HepG2 (cell line): ENCODE results near the gene CLRN3. TPM values are rescaled to one million over a fixed set of nuclear protein-coding genes. Genes with fewer than 3 reads are reported as not detected.

ENCODE experiments used
- ATAC-seq: fragments of 200-7000 bp; cut with Tn5 transposase; 3 replicates; pipeline ENCODE4 v1.9.1; 2020; ENCODE audit warnings: mild to moderate bottlenecking, moderate library complexity
- BruUV-seq: library from RNA; stranded (reverse); fragments of 400-500 nt; replicated peaks from 2 replicates; lab custom pipeline; 2021; lab: Mats Ljungman, UMichigan
- CTCF ChIA-PET: fragments of 300-600 bp; formaldehyde crosslinking; extraction: SDS; loops from one replicate; lab custom pipeline; 2021; ENCODE audit warnings: low total read pairs, inconsistent platforms, low intra/inter-chr PET ratio; lab: Yijun Ruan, JAX
- POLR2A ChIA-PET: fragments of 350-600 bp; sonication (Branson Sonifier 250); formaldehyde crosslinking; loops from one replicate; lab custom pipeline; 2020; ENCODE audit warnings: antibody characterized with exemption, inconsistent platforms; lab: Yijun Ruan, JAX
- DNase-seq: peaks from one replicate; pipeline ENCODE4 v3.0.0-alpha.2; 2015; ENCODE audit warnings: low spot score
- FAIRE-seq: peaks from 3 replicates; lab custom pipeline; 2011; peaks lifted over from hg19 to GRCh38; lab: Jason Lieb, UNC
- H2AFZ ChIP-seq: one replicate; pipeline ENCODE4 v1.6.1; 2011; ENCODE audit warnings: low read length, inconsistent platforms
- H3K27ac ChIP-seq: fragments of 300-600 bp; 3 replicates; pipeline ENCODE4 v1.8.0; 2011; ENCODE audit warnings: mixed run types, mild to moderate bottlenecking, mixed read lengths, low read length, inconsistent platforms; ENCODE audit not compliant: insufficient read depth; ENCODE audit errors: extremely low read length
- H3K27me3 ChIP-seq, 2 experiments: fragments of 200-600 bp in 1 of 2; 2 replicates in 1 of 2; 3 replicates in 1 of 2; pipeline versions ENCODE4 v1.6.0 to v1.8.0; 2011; ENCODE audit warnings: low read length in 2 of 2, mild to moderate bottlenecking in 2 of 2, moderate library complexity in 2 of 2, inconsistent platforms in 1 of 2; ENCODE audit not compliant: insufficient read depth in 2 of 2, control insufficient read depth in 1 of 2
- H3K36me3 ChIP-seq, 2 experiments: fragments of 200-600 bp in 1 of 2; replicated peaks in 1 of 2; 2 replicates in 1 of 2; 3 replicates in 1 of 2; pipeline versions ENCODE4 v1.5.1 to v1.8.0; 2011; ENCODE audit warnings: low read length in 2 of 2, inconsistent platforms in 1 of 2; ENCODE audit not compliant: insufficient read depth in 2 of 2, control insufficient read depth in 1 of 2
- H3K4me1 ChIP-seq: 2 replicates; pipeline ENCODE4 v1.5.1; 2012; ENCODE audit warnings: low read length, inconsistent platforms; ENCODE audit not compliant: insufficient read depth
- H3K4me2 ChIP-seq: 2 replicates; pipeline ENCODE4 v1.6.0; 2011; ENCODE audit warnings: low read depth, low read length, inconsistent platforms
- H3K4me3 ChIP-seq, 3 experiments: fragments of 200-600 bp in 1 of 3; sonication (generic), shearing (Covaris generic) in 1 of 3; replicated peaks in 1 of 3; 2 replicates each; pipeline ENCODE4 v1.5.1; 2011 to 2016; ENCODE audit warnings: low read length in 3 of 3, inconsistent platforms in 2 of 3, low read depth in 2 of 3, mild to moderate bottlenecking in 2 of 3, control low read depth in 1 of 3, mixed read lengths in 1 of 3; ENCODE audit not compliant: insufficient read depth in 1 of 3
- H3K79me2 ChIP-seq: one replicate; pipeline ENCODE4 v1.6.1; 2011; ENCODE audit warnings: low read length, inconsistent platforms; ENCODE audit not compliant: insufficient read depth
- H3K9ac ChIP-seq: 2 replicates; pipeline ENCODE4 v1.6.0; 2011; ENCODE audit warnings: mild to moderate bottlenecking, low read depth, low read length, inconsistent platforms; ENCODE audit not compliant: insufficient read depth
- H3K9me3 ChIP-seq: 2 replicates; pipeline ENCODE4 v1.5.1; 2012; ENCODE audit warnings: mild to moderate bottlenecking, low read length
- H4K20me1 ChIP-seq: 2 replicates; pipeline ENCODE4 v1.6.0; 2011; ENCODE audit warnings: inconsistent platforms, mild to moderate bottlenecking, low read length, moderate library complexity; ENCODE audit not compliant: insufficient read depth
- DPF2 ChIP-seq: sonication (generic); formaldehyde crosslinking; IDR thresholded peaks from 2 replicates; pipeline ENCODE4 v1.4.0; 2020; ENCODE audit warnings: mild to moderate bottlenecking, low read depth, missing genetic modification reagents, borderline replicate concordance
- GATAD2A ChIP-seq: IDR thresholded peaks from 2 replicates; pipeline ENCODE4 v1.6.1; 2016
- MAF1 ChIP-seq: sonication (generic); formaldehyde crosslinking; IDR thresholded peaks from 2 replicates; pipeline ENCODE4 v1.5.0; 2020; ENCODE audit warnings: missing genetic modification reagents, borderline replicate concordance
- MBNL3 ChIP-seq: fragments of 250-450 bp; sonication (Bioruptor Pico); conservative IDR thresholded peaks from 2 replicates; pipeline ENCODE4 v1.8.0; 2022; ENCODE audit warnings: mild to moderate bottlenecking, inconsistent platforms
- NFE2L1 ChIP-seq: sonication (generic); formaldehyde crosslinking; IDR thresholded peaks from 2 replicates; pipeline ENCODE4 v1.4.0; 2020; ENCODE audit warnings: missing genetic modification reagents, mild to moderate bottlenecking, borderline replicate concordance
- SMARCC2 ChIP-seq: fragments of 450-650 bp; IDR thresholded peaks from 2 replicates; pipeline ENCODE4 v1.6.1; 2017; ENCODE audit warnings: antibody characterized with exemption, mild to moderate bottlenecking
- TMF1 ChIP-seq: sonication (generic); formaldehyde crosslinking; IDR thresholded peaks from 2 replicates; pipeline ENCODE4 v1.8.1; 2022; ENCODE audit warnings: low read depth, missing genetic modification reagents
- ZNF761 ChIP-seq: sonication (generic); formaldehyde crosslinking; conservative IDR thresholded peaks from 2 replicates; pipeline ENCODE4 v1.4.0; 2020; ENCODE audit warnings: mild to moderate bottlenecking, missing genetic modification reagents
- ZNF782 ChIP-seq: sonication (generic); formaldehyde crosslinking; IDR thresholded peaks from 2 replicates; pipeline ENCODE4 v1.4.0; 2020; ENCODE audit warnings: missing genetic modification reagents, mild to moderate bottlenecking, borderline replicate concordance
- WGBS: methylation state at CpG from one replicate; pipeline ENCODE4 v1.1.6; 2017; ENCODE audit warnings: low lambda C conversion rate; 5-methylcytosine and 5-hydroxymethylcytosine counted together
- in situ Hi-C: cut with HindIII; loops from 2 replicates; pipeline ENCODE4 v1.10.0; 2017; ENCODE audit warnings: low pct_unique_long_range_greater_than_20kb; ENCODE audit not compliant: extremely low pct_ligation_motif_present
- intact Hi-C: fragments of 100-400 bp; cut with micrococcal nuclease; formaldehyde crosslinking; loops from one replicate; pipeline ENCODE4 v1.10.0; 2022; ENCODE audit not compliant: unreplicated experiment
- polyA plus RNA-seq, 8 experiments: library from polyadenylated mRNA; depleted of rRNA in 3 of 8; stranded (reverse) in 7 of 8; unstranded in 1 of 8; fragments of >200 nt; fragmentation: Illumina TruSeq in 4 of 8; extraction: Trizol in 4 of 8; gene quantifications; 2 replicates each; pipeline versions ENCODE4 v1.2.1 to v1.2.3, GENCODE V29; 2011 to 2016; ENCODE audit warnings: low read depth in 4 of 8, missing spikeins in 1 of 8, mixed read lengths in 1 of 8; ENCODE audit not compliant: insufficient read depth in 1 of 8
- total RNA-seq, 5 experiments: library from RNA; depleted of rRNA; stranded (reverse); fragments of >200 nt; fragmentation: Illumina TruSeq; extraction: Trizol; gene quantifications; 2 replicates each; pipeline ENCODE4 v1.2.3, GENCODE V29; 2016; ENCODE audit warnings: low read depth in 1 of 5
- TF ChIP-seq, protein P1 (sequence below): sonication (generic); formaldehyde crosslinking; IDR thresholded peaks from 2 replicates; pipeline ENCODE4 v1.5.0; 2020; ENCODE audit warnings: mild to moderate bottlenecking, missing genetic modification reagents
- TF ChIP-seq, protein P2 (sequence below): sonication (generic); formaldehyde crosslinking; IDR thresholded peaks from 2 replicates; pipeline ENCODE4 v1.5.0; 2020; ENCODE audit warnings: missing genetic modification reagents, mild to moderate bottlenecking, borderline replicate concordance
- TF ChIP-seq, protein P3 (sequence below): sonication (generic); formaldehyde crosslinking; IDR thresholded peaks from 2 replicates; pipeline ENCODE4 v1.4.0; 2020; ENCODE audit warnings: missing genetic modification reagents, borderline replicate concordance

The CLRN3 gene
- total and polyA plus RNA-seq, 2 of the 13 experiments (the other 11 are each of a cell fraction or from before 2014, with no cell fraction given), result not detected

DNA sequence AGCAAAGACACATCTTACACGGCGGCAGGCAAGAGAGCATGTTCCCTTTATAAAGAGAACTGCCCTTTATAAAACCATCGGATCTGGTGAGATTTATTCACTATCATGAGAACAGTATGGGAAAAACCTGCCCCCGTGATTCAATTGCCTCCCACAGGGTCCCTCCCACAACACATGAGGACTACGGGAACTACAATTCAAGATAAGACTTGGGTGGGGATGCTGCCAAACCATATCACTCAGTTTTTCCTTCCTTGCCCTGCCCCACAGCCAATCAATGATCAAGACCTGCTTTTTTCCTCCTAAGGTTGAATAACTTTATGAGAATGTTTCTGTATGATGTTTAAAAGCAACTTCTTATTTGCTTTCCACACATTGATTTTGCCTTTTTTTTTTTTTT is 11.0 kb upstream of the CLRN3 start:
- FAIRE-seq, result no peak
- no TSS peak for BruUV-seq

More for the DNA sequence above, 11.0 kb upstream of the CLRN3 start:
- POLR2A ChIA-PET, result no interaction called here
- H3K9me3 ChIP-seq, result no peaks in the 10 kb centered on the region
- no peaks in the 10 kb centered on the region for H3K79me2 ChIP-seq
- H3K36me3 ChIP-seq, result no peaks in the 10 kb centered on the region
- no peak overlapping the region for H3K4me3 ChIP-seq
- H3K9ac ChIP-seq, result no peak overlapping the region
- no peak overlapping the region for H2AFZ ChIP-seq
- no peak for DNase-seq
- ATAC-seq, result no peak
- TF ChIP-seq ZNF782 (CRISPR knock-in tag) (no peak), GATAD2A (CRISPR knock-in tag) (no peak), SMARCC2 (no peak), ZNF761 (CRISPR knock-in tag) (no peak), MBNL3 (no peak), DPF2 (CRISPR knock-in tag) (no peak), NFE2L1 (CRISPR knock-in tag) (no peak), MAF1 (CRISPR knock-in tag) (no peak), TMF1 (CRISPR knock-in tag) (no peak)
- TF ChIP-seq, protein P1, sequence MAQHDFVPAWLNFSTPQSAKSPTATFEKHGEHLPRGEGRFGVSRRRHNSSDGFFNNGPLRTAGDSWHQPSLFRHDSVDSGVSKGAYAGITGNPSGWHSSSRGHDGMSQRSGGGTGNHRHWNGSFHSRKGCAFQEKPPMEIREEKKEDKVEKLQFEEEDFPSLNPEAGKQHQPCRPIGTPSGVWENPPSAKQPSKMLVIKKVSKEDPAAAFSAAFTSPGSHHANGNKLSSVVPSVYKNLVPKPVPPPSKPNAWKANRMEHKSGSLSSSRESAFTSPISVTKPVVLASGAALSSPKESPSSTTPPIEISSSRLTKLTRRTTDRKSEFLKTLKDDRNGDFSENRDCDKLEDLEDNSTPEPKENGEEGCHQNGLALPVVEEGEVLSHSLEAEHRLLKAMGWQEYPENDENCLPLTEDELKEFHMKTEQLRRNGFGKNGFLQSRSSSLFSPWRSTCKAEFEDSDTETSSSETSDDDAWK, result no peak
- TF ChIP-seq, protein P2, sequence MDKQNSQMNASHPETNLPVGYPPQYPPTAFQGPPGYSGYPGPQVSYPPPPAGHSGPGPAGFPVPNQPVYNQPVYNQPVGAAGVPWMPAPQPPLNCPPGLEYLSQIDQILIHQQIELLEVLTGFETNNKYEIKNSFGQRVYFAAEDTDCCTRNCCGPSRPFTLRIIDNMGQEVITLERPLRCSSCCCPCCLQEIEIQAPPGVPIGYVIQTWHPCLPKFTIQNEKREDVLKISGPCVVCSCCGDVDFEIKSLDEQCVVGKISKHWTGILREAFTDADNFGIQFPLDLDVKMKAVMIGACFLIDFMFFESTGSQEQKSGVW, result no peak
- TF ChIP-seq, protein P3, sequence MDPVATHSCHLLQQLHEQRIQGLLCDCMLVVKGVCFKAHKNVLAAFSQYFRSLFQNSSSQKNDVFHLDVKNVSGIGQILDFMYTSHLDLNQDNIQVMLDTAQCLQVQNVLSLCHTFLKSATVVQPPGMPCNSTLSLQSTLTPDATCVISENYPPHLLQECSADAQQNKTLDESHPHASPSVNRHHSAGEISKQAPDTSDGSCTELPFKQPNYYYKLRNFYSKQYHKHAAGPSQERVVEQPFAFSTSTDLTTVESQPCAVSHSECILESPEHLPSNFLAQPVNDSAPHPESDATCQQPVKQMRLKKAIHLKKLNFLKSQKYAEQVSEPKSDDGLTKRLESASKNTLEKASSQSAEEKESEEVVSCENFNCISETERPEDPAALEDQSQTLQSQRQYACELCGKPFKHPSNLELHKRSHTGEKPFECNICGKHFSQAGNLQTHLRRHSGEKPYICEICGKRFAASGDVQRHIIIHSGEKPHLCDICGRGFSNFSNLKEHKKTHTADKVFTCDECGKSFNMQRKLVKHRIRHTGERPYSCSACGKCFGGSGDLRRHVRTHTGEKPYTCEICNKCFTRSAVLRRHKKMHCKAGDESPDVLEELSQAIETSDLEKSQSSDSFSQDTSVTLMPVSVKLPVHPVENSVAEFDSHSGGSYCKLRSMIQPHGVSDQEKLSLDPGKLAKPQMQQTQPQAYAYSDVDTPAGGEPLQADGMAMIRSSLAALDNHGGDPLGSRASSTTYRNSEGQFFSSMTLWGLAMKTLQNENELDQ (CRISPR knock-in tag), result no peak
- in situ Hi-C loops (no loop called here), intact Hi-C loops (no loop called here)
- H3K27me3 ChIP-seq, result peaks cover 1 to 34% of the 10 kb centered on the region in 2 experiments; a peak in 3 of 5 replicates
- no peaks in the 10 kb centered on the region for H3K4me1 ChIP-seq
- H4K20me1 ChIP-seq, result no peaks in the 10 kb centered on the region
- no peak overlapping the region for H3K4me2 ChIP-seq
- 39% methylated on average over 5 of the region's 5 CpGs for WGBS
- H3K27ac ChIP-seq, result no peak overlapping the region
- CTCF ChIA-PET, result no interaction called here
